HG02981 (cell line): Measurements from ENCODE around the gene TNRC18.

Experiments
- ATAC-seq: cut with Tn5 transposase; IDR thresholded peaks from one replicate; pipeline ENCODE4 v1.9.1; 2021; ENCODE audit warnings: mild to moderate bottlenecking, moderate library complexity; ENCODE audit not compliant: unreplicated experiment

Gene TNRC18

DNA sequence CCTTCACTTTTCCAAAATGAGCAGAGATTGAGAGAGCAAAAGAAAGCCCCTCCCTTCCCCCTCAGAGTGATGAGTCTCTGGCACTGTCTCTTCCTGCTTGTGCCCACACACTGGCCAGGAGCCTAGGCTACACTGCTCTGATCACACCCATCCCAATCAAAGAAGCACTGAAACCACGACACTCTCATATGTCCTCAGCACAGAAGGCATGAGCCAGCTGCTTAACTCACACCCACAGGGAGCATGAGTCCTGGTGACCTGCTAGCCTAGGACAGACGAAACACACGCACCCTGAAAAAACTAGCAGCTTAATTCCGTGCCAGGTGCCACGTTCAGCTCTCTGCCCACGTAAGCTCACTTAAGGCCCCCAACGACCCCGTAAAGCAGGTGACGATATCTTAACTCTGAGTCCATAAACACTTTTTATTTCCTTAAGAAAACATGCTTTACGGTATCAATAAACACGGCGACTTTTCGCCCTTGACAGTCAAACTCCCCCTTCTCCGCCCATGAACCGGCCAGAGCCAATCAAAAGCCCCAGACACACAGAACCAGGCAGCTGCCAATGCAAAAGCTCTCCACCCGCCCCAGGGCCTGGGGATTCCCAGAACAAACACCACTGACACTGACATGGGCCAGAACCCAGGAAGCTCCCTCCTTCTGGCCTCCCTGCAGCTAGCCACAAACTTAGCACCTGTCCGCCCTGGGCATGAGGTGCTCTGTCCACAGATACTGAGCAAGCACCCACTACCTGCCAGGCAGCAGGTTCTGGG is 69.0 kb downstream of the TNRC18 start:
- ATAC-seq, result no peak

- ATAC-seq, result no peak
These were observed 71.1 kb downstream of the TNRC18 start for GRCh38 chr7:5352440-5353010.

- ATAC-seq, result no peak
These were observed 71.9 kb downstream of the TNRC18 start for GRCh38 chr7:5351507-5352265.

DNA sequence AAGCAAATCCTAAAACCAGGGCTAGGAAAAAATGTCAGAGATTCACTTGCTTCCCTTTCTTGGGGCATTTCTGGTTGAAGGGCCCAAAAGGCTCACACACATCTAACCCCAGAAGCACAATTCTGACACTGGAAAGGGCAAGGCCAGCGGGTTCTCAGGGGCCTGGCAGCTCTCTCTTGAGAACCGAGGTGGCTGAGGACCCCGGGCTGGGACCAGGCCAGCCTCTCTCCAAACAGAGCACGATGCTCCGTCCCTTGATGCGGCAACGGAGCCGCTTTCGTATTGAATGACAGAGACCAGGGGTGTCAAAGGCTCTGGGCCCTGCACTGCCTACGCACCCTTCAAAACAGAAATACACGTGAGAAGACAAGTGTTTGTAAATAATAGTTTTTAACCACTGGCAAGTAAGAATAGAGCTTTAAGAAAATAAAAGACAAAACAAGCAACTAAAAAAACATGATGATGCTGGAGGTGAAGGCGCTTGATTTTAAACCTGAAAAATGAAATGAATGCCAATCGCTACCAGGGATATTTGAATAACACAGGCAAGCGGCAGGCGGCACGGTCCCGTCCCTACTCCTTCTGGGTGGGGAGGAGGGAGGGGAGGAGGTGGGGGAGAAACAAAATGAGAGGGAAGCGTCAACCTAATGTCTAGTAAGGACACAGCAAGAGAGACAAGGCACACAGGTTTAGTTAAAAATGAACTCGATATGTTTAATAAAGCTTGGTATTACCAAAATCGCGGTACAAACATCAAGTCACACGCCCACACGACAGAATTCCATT is 72.8 kb downstream of the TNRC18 start:
- ATAC-seq, result no peak

GRCh38 chr7:5350174-5350463 is 73.5 kb downstream of the TNRC18 start:
- no peak for ATAC-seq

GRCh38 chr7:5349437-5350173 is 74.0 kb downstream of the TNRC18 start:
- ATAC-seq, result no peak

- no peak for ATAC-seq
These were observed 74.6 kb downstream of the TNRC18 start for GRCh38 chr7:5349005-5349380.

- ATAC-seq, result no peak
These were observed 75.3 kb downstream of the TNRC18 start for GRCh38 chr7:5348134-5349004.

- ATAC-seq, result no peak
These were observed 78.0 kb downstream of the TNRC18 start for GRCh38 chr7:5345671-5346070.

- ATAC-seq, result no peak
These were observed 78.5 kb downstream of the TNRC18 start for GRCh38 chr7:5345171-5345570.

DNA sequence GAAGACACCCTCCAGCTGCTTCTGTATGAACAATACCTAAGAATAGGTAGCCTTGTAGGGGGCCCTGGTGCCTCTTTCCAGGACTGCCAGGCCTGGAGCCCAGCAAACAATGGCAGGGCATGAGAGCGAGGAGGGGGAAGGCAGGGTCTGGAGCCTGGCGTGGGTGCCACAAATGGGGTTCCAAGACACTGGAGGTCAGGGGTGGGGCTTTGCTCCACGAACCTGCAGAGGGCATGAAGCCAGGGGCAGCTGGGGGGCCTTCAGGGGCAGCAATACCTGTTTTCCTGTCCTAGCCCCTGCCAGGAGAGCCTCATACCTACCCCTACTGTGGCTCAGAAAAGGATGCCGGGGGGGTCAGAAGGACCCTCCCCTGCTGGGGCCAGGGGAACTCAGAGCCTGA is 79.3 kb downstream of the TNRC18 start:
- ATAC-seq, result no peak

- ATAC-seq, result no peak
These were observed 79.8 kb downstream of the TNRC18 start for GRCh38 chr7:5343884-5344283.

- ATAC-seq, result no peak
These were observed 81.0 kb downstream of the TNRC18 start for GRCh38 chr7:5342631-5343030.

- ATAC-seq, result no peak
These were observed 83.7 kb downstream of the TNRC18 start for GRCh38 chr7:5339955-5340354.

DNA sequence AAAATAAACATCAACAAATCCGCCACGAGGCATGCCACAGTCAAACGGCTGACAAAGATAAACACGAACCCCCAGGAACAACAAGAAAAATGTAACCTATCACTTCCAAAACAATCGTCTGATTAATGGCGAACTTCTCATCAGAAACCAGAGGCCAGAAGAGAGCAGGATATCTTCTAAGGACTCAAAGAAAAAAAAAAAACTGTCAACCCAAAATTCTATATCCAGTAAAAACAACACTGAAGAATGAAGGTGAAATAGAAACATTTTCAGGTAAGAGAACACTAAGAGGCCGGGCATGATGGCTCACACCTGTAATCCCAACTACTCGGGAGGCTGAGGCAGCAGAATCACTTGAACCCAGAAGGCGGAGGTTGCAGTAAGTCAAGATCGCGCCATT is 86.6 kb downstream of the TNRC18 start:
- ATAC-seq, result no peak

GRCh38 chr7:5334671-5335070 is 89.0 kb downstream of the TNRC18 start:
- no peak for ATAC-seq

DNA sequence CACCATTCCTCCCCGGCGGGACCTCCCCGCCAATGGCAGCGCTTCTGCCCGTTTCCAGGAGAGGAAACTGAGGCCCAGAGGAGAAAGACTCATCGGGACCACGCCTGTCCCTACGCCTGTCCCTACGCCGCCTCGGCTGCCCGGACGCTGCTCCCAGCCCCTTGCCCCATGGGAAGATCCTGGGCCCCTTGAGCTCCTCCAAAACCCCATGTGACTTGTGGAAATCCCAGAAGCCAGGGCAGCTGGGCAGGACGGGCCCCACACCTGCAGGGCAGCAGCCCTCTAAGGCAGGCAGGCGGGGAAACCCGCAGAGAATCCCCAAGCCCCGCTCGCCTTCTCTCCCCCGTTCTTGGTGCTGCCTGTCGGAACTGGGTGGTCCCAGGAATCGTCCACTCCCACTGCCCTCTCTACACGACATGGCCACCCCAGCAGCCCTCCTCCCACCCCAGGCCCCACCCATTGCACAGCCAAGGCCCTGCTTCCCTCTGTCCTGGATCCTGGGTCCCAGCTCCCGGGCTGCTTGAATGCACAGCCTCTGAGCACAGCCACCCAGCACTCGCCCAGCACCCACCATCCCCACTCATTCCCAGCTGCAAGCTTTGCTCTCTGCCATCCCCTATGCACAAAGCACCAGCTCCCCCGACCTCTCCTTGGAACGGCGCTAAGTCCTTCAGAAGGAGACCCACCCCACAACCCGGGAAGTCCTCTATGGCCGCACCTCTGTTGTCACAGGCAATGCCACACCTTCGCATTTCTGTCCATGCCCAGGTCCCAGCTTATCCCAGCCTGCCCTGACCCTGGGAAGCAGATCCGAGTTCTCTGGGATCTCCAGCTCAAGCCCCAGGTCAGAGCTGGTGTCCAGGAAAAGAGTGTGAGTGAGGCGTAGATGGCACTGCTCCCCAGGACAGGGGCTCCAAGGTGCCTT is 90.3 kb downstream of the TNRC18 start:
- ATAC-seq, result no peak

DNA sequence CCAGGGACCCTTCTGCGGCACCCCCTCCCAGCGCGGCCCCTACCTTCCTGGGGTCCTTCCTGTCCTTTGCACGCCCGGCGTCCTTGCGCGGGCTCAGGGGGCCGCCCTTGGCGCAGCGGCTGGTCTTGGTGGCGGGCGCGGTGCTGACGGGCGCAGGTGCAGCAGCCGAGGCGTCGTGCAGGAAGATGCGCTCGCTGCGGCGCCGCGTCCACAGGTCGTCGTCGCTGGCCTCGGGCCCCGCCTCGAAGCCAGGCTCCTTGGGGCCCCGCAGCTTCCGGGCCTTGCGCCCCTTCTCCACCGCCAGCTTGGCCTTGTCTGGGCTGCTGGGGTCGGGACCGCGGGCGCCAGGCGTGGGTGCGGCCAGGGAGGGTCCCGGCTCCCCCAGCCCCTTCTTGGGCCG is 91.1 kb downstream of the TNRC18 start:
- ATAC-seq, result no peak

DNA sequence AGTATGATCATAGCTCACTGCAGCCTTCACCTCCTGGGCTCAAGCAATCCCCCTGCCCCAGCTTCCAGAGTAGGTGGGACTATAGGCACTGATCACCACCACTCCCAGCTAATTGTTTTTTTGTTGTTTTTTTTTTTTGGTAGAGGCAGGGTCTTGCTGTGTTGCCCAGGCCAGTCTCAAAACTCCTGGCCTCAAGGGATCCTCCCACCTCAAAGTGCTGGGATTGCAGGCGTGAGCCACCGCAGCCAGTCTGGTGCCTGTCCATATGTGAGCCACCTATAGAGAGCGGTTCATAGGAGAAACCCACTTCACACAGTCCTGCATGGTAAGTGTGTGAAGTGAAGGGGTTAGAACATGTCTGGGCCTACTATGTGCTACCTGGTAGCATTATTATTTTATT is 93.3 kb downstream of the TNRC18 start:
- no peak for ATAC-seq
